Progenitor cell of endocrine pancreas (in vitro differentiated cells): Measurements from ENCODE around the gene DLGAP1. TPM values are rescaled to one million over a fixed set of nuclear protein-coding genes. Genes with fewer than 3 reads are reported as not detected.

Experiments
- DNase-seq: peaks from one replicate; pipeline ENCODE4 v3.0.0; 2021; ENCODE audit warnings: low spot score; ENCODE audit not compliant: unreplicated experiment
- H3K27ac Mint-ChIP-seq: 2 replicates; pipeline ENCODE4 v1.8.0; 2021; ENCODE audit warnings: mild to moderate bottlenecking, moderate library complexity, mixed read lengths
- H3K27me3 Mint-ChIP-seq: 2 replicates; pipeline ENCODE4 v1.8.0; 2021; ENCODE audit warnings: mixed read lengths
- H3K36me3 Mint-ChIP-seq: 2 replicates; pipeline ENCODE4 v1.8.0; 2022; ENCODE audit warnings: mixed read lengths; ENCODE audit not compliant: insufficient read depth
- H3K4me1 Mint-ChIP-seq: 2 replicates; pipeline ENCODE4 v1.8.0; 2021; ENCODE audit warnings: low read depth, mixed read lengths
- H3K4me3 Mint-ChIP-seq: 2 replicates; pipeline ENCODE4 v1.8.0; 2021; ENCODE audit warnings: low read depth, mild to moderate bottlenecking, moderate library complexity, mixed read lengths
- H3K9me3 Mint-ChIP-seq: 2 replicates; pipeline ENCODE4 v1.8.0; 2021; ENCODE audit warnings: low read depth, mixed read lengths
- total RNA-seq: library from RNA; stranded (reverse); gene quantifications from 2 replicates; pipeline ENCODE4 v1.2.1, GENCODE V29; 2021
- TF ChIP-seq, protein P1 (sequence below): fragments of 200-600 bp; sonication (generic); IDR thresholded peaks from one replicate; pipeline ENCODE4 v1.5.0; 2021; ENCODE audit warnings: antibody characterized with exemption, mild to moderate bottlenecking; ENCODE audit not compliant: unreplicated experiment

Gene DLGAP1
- total RNA-seq, 1 donor from 2014 or later, result 16.7 TPM

DNA sequence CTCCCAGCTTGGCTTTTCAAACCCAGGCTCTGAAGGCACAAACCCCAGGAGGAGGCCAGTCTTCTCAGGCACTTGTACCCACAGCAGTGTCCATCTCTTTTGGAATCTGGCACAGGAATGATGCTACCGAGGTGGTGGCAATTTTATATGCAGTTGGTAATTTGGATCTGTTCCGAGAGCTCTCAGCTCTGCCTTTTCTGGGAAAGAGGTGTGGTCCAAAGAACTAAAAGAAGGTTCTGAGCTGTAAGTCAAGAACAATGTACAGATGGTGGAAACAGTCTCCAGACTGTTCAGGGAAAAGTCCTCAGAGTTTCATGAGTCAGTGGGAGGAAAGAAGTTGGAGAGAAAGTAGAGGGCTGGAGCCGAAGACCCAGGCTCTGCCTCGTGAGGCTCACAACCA lies 651.8 kb downstream of the DLGAP1 start:
- Mint-ChIP-seq H3K4me1 (peaks cover 6% of the 10 kb centered on the region), H3K9me3 (no peaks in the 10 kb centered on the region), H3K27ac (no peak overlapping the region), H3K36me3 (no peaks in the 10 kb centered on the region), H3K4me3 (no peak overlapping the region), H3K27me3 (no peaks in the 10 kb centered on the region)
- TF ChIP-seq, protein P1, sequence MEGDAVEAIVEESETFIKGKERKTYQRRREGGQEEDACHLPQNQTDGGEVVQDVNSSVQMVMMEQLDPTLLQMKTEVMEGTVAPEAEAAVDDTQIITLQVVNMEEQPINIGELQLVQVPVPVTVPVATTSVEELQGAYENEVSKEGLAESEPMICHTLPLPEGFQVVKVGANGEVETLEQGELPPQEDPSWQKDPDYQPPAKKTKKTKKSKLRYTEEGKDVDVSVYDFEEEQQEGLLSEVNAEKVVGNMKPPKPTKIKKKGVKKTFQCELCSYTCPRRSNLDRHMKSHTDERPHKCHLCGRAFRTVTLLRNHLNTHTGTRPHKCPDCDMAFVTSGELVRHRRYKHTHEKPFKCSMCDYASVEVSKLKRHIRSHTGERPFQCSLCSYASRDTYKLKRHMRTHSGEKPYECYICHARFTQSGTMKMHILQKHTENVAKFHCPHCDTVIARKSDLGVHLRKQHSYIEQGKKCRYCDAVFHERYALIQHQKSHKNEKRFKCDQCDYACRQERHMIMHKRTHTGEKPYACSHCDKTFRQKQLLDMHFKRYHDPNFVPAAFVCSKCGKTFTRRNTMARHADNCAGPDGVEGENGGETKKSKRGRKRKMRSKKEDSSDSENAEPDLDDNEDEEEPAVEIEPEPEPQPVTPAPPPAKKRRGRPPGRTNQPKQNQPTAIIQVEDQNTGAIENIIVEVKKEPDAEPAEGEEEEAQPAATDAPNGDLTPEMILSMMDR, result no peak
- DNase-seq, result no peak

DNA sequence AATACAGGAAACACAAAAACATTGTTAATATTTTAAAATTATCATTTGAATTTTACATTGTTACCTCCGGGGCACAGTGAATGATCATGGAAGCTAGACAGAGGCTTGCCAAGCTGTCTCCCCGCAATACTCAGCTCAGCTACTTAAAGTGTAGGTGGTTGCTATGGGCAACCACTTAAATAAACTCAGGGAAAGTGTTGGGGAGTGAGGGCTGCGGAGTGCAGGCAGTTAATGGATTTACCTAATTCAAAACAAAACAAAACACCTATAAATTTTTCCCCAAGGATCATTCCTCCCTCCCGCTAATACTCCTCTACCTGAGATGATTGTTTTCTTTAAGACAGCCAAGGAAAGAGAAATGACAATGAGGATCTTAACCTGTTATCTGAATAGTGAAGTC lies 655.6 kb downstream of the DLGAP1 start:
- TF ChIP-seq, protein P1, result no peak
- Mint-ChIP-seq H3K27ac (no peak overlapping the region), H3K36me3 (peaks cover 3% of the 10 kb centered on the region), H3K9me3 (no peaks in the 10 kb centered on the region), H3K4me3 (no peak overlapping the region), H3K27me3 (no peaks in the 10 kb centered on the region), H3K4me1 (peaks cover 14% of the 10 kb centered on the region)
- DNase-seq, result no peak

DNA sequence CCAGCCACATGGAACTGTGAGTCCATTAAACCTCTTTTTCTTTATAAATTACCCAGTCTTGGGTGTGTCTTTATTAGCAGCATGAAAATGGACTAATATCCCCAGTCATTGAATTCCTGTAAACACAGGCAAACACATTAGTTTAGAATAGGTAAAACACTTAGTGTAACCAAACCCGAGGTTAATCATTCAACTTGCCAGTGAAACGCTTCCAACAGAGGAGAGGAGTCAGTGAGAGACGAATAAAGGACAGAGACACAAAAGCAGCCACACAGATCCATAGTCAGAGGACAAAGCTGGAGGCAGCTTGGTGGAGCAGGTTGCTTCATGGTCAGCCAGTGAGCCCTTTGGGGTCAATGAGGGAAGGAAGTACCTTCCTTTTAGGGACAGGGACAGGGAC lies 657.1 kb downstream of the DLGAP1 start:
- TF ChIP-seq, protein P1, result no peak
- Mint-ChIP-seq H3K4me3 (no peak overlapping the region), H3K9me3 (no peaks in the 10 kb centered on the region), H3K27ac (peak overlapping the region; percentile 89), H3K27me3 (peaks cover 14% of the 10 kb centered on the region), H3K36me3 (peaks cover 3% of the 10 kb centered on the region), H3K4me1 (peaks cover 14% of the 10 kb centered on the region)
- DNase-seq, result no peak

DNA sequence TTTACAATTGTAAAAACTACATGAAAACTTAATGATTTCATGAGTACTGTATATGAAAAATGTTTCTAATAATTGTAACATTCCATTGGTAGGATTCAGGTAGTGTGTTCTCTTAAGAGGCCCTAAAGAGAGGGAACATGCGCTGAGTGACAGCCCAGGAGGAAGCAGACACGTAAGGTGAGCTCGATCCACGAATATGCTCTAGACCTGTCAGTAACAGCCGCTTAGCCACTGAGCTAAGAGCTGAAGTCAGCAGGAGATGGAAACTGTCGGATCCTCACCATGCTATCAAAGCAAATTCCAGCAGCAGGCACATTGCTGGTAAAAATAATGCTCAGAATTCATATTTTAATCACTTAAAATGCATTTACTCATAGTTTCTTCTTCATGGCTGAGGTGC lies 658.7 kb downstream of the DLGAP1 start:
- peaks cover 14% of the 10 kb centered on the region for H3K27me3 Mint-ChIP-seq
- H3K9me3 Mint-ChIP-seq, result no peaks in the 10 kb centered on the region
- no peak overlapping the region for H3K27ac Mint-ChIP-seq
- H3K36me3 Mint-ChIP-seq, result peaks cover 3% of the 10 kb centered on the region
- no peak for DNase-seq
- no peak overlapping the region for H3K4me3 Mint-ChIP-seq
- TF ChIP-seq, protein P1, result no peak
- H3K4me1 Mint-ChIP-seq, result peaks cover 14% of the 10 kb centered on the region

DNA sequence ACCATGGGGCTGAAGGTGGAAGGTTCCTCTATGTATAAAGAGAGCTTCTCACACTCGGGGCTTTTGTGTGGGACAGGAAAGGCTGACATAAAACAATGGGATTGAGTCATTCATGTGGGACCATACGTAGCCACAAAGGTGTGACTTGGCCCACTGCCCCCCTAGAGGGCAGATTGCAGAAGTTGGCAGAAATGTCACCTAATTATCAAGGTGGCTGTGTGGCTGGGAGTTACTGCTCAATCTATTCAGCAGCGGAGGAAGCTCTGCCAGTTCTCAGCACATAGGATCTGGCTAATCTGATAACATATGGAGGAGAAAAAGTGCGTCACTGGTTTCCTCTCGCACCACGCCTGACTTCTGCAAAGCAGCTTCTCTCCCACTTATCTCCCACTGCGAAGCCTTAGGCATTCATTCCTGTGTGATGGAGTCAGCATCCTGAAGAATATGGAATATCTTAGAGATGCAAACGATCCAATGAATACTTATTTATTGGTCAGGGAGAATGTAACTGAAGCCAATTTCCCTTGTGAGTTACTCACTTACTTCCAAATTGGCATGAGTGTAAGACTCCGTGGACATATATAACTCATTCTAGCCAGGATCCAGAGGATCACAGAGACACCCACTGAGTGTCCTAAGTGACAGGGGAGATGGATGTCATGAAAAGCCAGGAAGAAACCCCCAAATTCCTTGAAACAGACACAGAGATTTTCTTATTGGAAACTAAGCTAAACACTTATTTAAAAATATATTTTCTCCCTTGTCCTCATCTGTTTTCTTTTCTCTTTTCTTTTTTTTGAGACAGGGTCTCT lies 660.4 kb downstream of the DLGAP1 start:
- Mint-ChIP-seq H3K27me3 (peaks cover 14% of the 10 kb centered on the region), H3K36me3 (peaks cover 3% of the 10 kb centered on the region), H3K4me3 (no peak overlapping the region), H3K9me3 (no peaks in the 10 kb centered on the region), H3K27ac (no peak overlapping the region), H3K4me1 (peaks cover 12% of the 10 kb centered on the region)
- no peak for DNase-seq
- TF ChIP-seq, protein P1, result no peak
